Measurements from ENCODE around the gene PLS3. TPM values are rescaled to one million over a fixed set of nuclear protein-coding genes. Genes with fewer than 3 reads are reported as not detected.

The PLS3 gene
- total RNA-seq, 1 donor from 2014 or later: 417 TPM

DNA sequence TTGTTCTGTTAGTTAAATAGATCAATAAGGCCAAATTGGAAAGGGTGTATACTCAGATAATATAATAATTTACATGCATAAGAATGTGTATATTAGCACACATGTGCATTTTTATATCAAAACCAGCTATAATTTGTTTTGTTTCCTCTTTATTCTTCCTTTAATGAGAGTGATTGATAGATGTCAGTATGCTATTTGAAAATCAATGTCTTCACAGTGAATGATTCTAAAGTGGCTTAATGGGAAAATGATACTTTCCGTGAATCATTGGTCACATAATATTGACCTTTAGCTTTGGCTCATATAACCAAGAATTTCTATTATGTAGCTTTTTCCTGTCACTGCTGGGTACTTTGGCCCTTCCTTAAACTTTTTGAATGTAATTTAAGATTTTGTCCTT is 48.6 kb downstream of the PLS3 start:
- Mint-ChIP-seq H3K4me1 (peaks cover 27% of the 10 kb centered on the region), H3K9me3 (no peaks in the 10 kb centered on the region), H3K27ac (peak overlapping the region; percentile 16), H3K36me3 (peaks cover 20% of the 10 kb centered on the region), H3K4me3 (no peak overlapping the region), H3K27me3 (ENCODE audit: low read depth) (no peaks in the 10 kb centered on the region)
- no peak for DNase-seq (ENCODE audit: low spot score in 2 of 2, unreplicated experiment in 2 of 2)
- TF ChIP-seq CTCF (IDR thresholded peaks at IDR 0.05; ENCODE audit: unreplicated experiment): no peak

DNA sequence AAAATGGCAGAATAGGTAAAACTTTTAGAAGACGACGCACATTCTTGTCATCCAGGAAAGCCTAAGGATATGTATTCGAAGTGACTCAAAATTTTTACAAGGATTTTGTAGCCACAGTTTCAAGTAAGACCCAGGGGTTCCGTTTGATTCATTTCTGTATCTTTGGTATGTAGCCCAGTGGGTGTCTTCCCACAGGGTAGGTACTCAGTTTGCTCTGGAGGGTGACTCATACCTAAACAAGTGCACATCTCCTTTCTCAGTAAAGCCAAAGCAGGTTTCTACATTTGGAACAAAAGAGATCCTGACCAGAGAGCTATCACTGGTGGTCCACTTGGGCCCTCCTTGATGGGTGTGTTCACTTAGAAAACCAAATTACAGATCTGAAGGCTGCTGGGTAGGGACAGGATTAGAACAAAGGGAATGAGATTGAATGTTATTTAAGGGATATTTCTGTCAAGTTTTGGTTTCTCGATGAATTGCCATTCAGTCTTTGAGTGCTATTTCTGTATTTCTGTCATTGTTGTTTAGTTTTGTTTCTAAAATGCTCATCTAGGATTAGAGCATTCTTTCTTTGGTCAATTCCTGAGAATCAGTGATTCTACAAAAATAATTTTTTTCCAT is 56.1 kb downstream of the PLS3 start:
- H3K27ac Mint-ChIP-seq: peak overlapping the region; percentile 96
- no peaks in the 10 kb centered on the region for H3K27me3 Mint-ChIP-seq (ENCODE audit: low read depth)
- no peaks in the 10 kb centered on the region for H3K9me3 Mint-ChIP-seq
- H3K4me1 Mint-ChIP-seq: peaks cover 51% of the 10 kb centered on the region
- H3K36me3 Mint-ChIP-seq: peaks cover 7% of the 10 kb centered on the region
- DNase-seq (ENCODE audit: low spot score in 2 of 2, unreplicated experiment in 2 of 2): no peak
- TF ChIP-seq CTCF (IDR thresholded peaks at IDR 0.05; ENCODE audit: unreplicated experiment): no peak
- H3K4me3 Mint-ChIP-seq: no peak overlapping the region

GRCh38 chrX:115622534-115622933 is 61.6 kb downstream of the PLS3 start:
- no peak for DNase-seq (ENCODE audit: low spot score in 2 of 2, unreplicated experiment in 2 of 2)
- Mint-ChIP-seq H3K4me3 (no peak overlapping the region), H3K27ac (no peak overlapping the region), H3K9me3 (no peaks in the 10 kb centered on the region), H3K36me3 (peaks cover 17% of the 10 kb centered on the region), H3K27me3 (ENCODE audit: low read depth) (no peaks in the 10 kb centered on the region), H3K4me1 (peaks cover 32% of the 10 kb centered on the region)
- TF ChIP-seq CTCF (IDR thresholded peaks at IDR 0.05; ENCODE audit: unreplicated experiment): no peak

- Mint-ChIP-seq H3K27ac (peak overlapping the region; percentile 95), H3K9me3 (no peaks in the 10 kb centered on the region), H3K36me3 (peaks cover 17% of the 10 kb centered on the region), H3K27me3 (ENCODE audit: low read depth) (no peaks in the 10 kb centered on the region), H3K4me3 (no peak overlapping the region), H3K4me1 (peaks cover 36% of the 10 kb centered on the region)
- TF ChIP-seq CTCF (IDR thresholded peaks at IDR 0.05; ENCODE audit: unreplicated experiment): no peak
- no peak for DNase-seq (ENCODE audit: low spot score in 2 of 2, unreplicated experiment in 2 of 2)
Measured at GRCh38 chrX:115624916-115625315, 63.9 kb downstream of the PLS3 start.

DNA sequence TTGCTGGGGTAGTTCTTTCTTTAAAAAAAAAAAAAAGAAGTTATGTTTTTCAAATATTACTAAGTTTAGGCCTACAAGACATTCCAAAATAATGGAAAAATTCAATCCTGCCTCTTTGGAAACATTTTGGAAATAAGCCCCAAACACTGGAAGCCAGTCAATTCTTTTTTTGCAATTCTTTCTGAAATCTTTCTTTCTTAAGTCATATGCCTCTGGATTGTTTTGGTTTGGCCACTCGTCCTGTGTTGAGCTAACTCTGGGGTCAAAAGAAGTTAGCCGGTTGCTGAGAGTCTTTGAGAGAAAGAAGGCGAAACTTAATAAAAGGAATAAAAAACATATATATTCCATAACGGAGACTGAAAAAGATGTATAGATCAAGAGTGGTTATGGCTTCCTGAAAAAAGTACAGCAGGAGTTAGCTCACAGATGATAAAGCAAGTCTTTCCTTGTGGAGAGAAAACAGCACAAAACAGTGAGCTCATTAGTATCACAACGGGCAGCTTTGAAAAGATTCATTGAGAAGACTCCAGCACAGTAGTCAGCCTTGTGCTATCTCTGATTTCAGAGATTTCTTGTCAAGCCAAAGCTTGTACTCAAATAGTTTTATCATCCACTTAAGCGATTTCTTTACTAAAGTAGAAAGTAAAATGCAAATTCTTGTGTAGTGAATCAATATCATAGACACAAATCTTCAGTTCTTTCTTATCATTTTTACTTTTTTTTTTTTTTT is 64.8 kb downstream of the PLS3 start:
- H3K4me3 Mint-ChIP-seq: no peak overlapping the region
- peaks cover 33% of the 10 kb centered on the region for H3K4me1 Mint-ChIP-seq
- H3K27ac Mint-ChIP-seq: peak overlapping the region; percentile 95
- no peak for TF ChIP-seq CTCF (IDR thresholded peaks at IDR 0.05; ENCODE audit: unreplicated experiment)
- H3K9me3 Mint-ChIP-seq: no peaks in the 10 kb centered on the region
- H3K27me3 Mint-ChIP-seq (ENCODE audit: low read depth): no peaks in the 10 kb centered on the region
- H3K36me3 Mint-ChIP-seq: peaks cover 22% of the 10 kb centered on the region
- no peak for DNase-seq (ENCODE audit: low spot score in 2 of 2, unreplicated experiment in 2 of 2)

Data from mesothelial cell of epicardium (in vitro differentiated cells).